Activated CD4-positive, alpha-beta T cell treated with anti-CD3 and anti-CD28 coated beads, Interleukin-2, Interleukin-6, amounts not matched to agents 100 ng/mL and 50 ng/mL, durations not matched to agents 16 hours and 8 hours (primary cell): ENCODE data around the gene TECTB.

ENCODE experiments used
- DNase-seq: peaks from one replicate; pipeline ENCODE4 v3.0.0-alpha.2; 2020

TECTB gene

DNA sequence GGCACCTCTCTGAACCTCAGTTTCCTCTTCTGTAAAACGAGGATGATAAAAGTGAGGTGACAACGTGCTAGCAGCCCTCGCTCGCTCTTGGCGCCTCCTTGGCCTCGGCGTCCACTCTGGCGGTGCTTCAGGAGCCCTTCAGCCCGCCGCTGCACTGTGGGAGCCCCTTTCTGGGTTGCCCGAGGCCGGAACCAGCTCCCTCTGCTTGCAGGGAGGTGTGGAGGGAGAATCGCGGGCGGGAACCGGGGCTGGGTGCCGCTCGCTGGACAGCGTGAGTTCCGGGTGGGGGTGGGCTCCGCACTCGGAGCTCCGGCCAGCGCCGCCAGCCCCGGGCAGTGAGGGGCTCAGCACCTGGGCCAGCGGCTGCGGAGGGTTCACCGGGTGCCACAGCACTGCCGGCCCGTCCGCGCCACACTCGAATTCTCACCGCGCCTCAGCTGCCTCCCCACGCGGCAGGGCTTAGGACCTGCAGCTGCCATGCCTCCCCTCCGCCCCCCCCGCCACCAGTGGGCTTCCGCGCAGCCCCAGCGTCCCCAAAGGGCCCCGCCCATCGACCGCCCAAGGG lies 66.4 kb downstream of the TECTB start:
- no peak for DNase-seq

DNA sequence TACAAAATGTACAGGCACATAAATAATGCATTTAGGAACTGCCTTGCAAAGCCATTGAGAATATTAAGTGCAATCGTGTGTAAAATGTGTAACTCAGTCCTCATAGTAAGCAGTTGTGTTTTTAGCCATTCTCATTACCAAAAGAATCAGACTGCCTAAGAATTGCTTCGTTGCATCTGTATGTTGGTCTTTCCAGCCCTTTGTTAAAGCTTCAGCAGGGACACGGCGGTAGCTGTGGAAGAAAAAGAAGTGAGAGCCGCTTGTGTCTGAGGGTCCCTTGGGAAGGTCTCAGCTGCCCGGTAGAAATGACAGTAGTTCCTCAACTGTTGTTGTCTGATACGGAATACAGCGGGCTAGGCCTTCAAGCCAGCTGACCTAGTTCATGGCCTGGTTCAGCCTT lies 67.9 kb downstream of the TECTB start:
- no peak for DNase-seq

DNA sequence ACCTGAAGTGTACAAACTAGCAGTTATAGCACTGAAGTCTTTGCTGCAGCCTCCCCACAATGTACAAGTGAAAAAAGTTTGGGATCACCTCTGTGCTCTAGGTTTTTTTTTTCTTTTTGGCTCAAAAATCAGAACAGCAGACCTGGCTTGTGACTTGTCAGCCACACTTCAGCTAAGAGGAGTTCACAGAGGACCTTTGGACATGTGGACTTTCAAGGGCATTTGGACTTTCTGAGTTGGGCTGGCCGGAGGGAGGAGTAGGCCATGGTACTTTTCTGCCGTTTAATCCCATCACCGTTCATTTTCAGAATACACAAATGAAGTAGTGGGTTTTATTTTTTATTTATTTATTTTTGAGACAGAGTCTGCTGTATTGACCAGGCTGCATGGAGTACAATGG lies 68.8 kb downstream of the TECTB start:
- DNase-seq: no peak

DNA sequence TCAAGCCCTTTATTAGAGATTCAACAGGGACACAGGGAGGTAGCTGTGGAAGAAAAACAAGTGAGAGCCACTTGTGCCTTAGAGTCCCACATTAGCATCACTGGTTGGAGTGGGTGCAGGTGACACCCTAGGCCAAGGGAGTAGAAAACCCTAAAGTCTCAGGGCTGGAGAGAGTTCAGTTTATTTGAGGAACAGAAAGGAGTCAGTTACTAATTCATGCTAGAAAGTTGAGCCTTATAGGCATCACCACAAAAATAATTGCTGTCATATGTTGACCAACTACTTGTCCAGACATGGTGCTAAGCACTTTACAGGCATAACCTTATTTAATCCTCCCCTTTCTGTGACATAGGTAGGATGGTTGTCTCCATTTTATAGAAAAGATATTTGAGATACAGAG lies 69.8 kb downstream of the TECTB start:
- DNase-seq: no peak
